ENCODE data around the gene NME7. TPM values are rescaled to one million over a fixed set of nuclear protein-coding genes. Genes with fewer than 3 reads are reported as not detected.
"Not testable (repeated sequence)": the region's sequence is repeated elsewhere in the genome, so short reads cannot be mapped to it uniquely, and the experiment has no call there.

Gene NME7
- total RNA-seq, 1 donor from 2014 or later: 18.6 TPM

- H3K27me3 Mint-ChIP-seq (ENCODE audit: unreplicated experiment): no peaks in the 10 kb centered on the region
- no peak for TF ChIP-seq CTCF (IDR thresholded peaks at IDR 0.05; ENCODE audit: partially characterized antibody, unreplicated experiment)
These were observed 22.1 kb downstream of the NME7 start for GRCh38 chr1:169345511-169345910.

GRCh38 chr1:169342096-169342495, 25.5 kb downstream of the NME7 start:
- not testable (repeated sequence) for H3K27ac Mint-ChIP-seq (ENCODE audit: unreplicated experiment); H3K27me3 Mint-ChIP-seq (ENCODE audit: unreplicated experiment); DNase-seq; H3K4me3 Mint-ChIP-seq (ENCODE audit: unreplicated experiment); H3K4me1 Mint-ChIP-seq (ENCODE audit: low read depth, unreplicated experiment); H3K9me3 Mint-ChIP-seq (ENCODE audit: unreplicated experiment)
- peaks cover 19% of the 10 kb centered on the region for H3K36me3 Mint-ChIP-seq (ENCODE audit: unreplicated experiment)

More at GRCh38 chr1:169345511-169345910, 22.1 kb downstream of the NME7 start:
- Mint-ChIP-seq H3K36me3 (ENCODE audit: unreplicated experiment) (peaks cover 6% of the 10 kb centered on the region), H3K9me3 (ENCODE audit: unreplicated experiment) (no peaks in the 10 kb centered on the region), H3K4me1 (ENCODE audit: low read depth, unreplicated experiment) (no peaks in the 10 kb centered on the region), H3K4me3 (ENCODE audit: unreplicated experiment) (no peak overlapping the region), H3K27ac (ENCODE audit: unreplicated experiment) (no peak overlapping the region)
- no peak for DNase-seq

- Mint-ChIP-seq H3K27ac (ENCODE audit: unreplicated experiment) (no peak overlapping the region), H3K4me1 (ENCODE audit: low read depth, unreplicated experiment) (no peaks in the 10 kb centered on the region), H3K9me3 (ENCODE audit: unreplicated experiment) (no peaks in the 10 kb centered on the region), H3K4me3 (ENCODE audit: unreplicated experiment) (no peak overlapping the region), H3K27me3 (ENCODE audit: unreplicated experiment) (no peaks in the 10 kb centered on the region), H3K36me3 (ENCODE audit: unreplicated experiment) (peaks cover 19% of the 10 kb centered on the region)
- DNase-seq: no peak
- TF ChIP-seq CTCF (IDR thresholded peaks at IDR 0.05; ENCODE audit: partially characterized antibody, unreplicated experiment): no peak
These were observed 26.7 kb downstream of the NME7 start for GRCh38 chr1:169340882-169341281.

DNA sequence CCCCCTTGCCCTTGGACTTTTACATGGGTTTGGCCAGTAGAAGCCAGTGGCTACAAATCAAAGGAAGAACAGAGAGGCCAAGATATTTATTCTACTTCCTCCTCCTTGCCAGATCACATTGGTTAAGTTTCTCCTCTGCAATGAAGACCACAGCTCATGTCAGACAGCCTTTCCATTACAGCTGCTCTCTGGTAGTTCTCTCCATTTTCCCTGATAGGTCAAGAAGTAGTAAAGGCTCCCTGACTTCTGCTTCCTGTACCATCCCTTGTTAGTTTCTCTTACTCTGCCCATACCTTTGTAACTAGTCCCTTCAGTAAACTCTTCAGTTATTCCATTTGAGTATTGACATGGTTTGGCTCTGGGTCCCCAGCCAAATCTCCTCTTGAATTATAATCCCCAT, 27.8 kb downstream of the NME7 start:
- Mint-ChIP-seq H3K4me3 (ENCODE audit: unreplicated experiment) (no peak overlapping the region), H3K27ac (ENCODE audit: unreplicated experiment) (no peak overlapping the region), H3K4me1 (ENCODE audit: low read depth, unreplicated experiment) (no peaks in the 10 kb centered on the region), H3K27me3 (ENCODE audit: unreplicated experiment) (no peaks in the 10 kb centered on the region), H3K36me3 (ENCODE audit: unreplicated experiment) (peaks cover 26% of the 10 kb centered on the region), H3K9me3 (ENCODE audit: unreplicated experiment) (peaks cover 3% of the 10 kb centered on the region)
- no peak for TF ChIP-seq CTCF (IDR thresholded peaks at IDR 0.05; ENCODE audit: partially characterized antibody, unreplicated experiment)
- DNase-seq: no peak

- H3K27ac Mint-ChIP-seq (ENCODE audit: unreplicated experiment): no peak overlapping the region
- peaks cover 6% of the 10 kb centered on the region for H3K9me3 Mint-ChIP-seq (ENCODE audit: unreplicated experiment)
- peaks cover 27% of the 10 kb centered on the region for H3K36me3 Mint-ChIP-seq (ENCODE audit: unreplicated experiment)
- H3K4me3 Mint-ChIP-seq (ENCODE audit: unreplicated experiment): no peak overlapping the region
- no peaks in the 10 kb centered on the region for H3K4me1 Mint-ChIP-seq (ENCODE audit: low read depth, unreplicated experiment)
- DNase-seq: no peak
- no peaks in the 10 kb centered on the region for H3K27me3 Mint-ChIP-seq (ENCODE audit: unreplicated experiment)
- no peak for TF ChIP-seq CTCF (IDR thresholded peaks at IDR 0.05; ENCODE audit: partially characterized antibody, unreplicated experiment)
These were observed 29.0 kb downstream of the NME7 start for GRCh38 chr1:169338617-169339016.

DNA sequence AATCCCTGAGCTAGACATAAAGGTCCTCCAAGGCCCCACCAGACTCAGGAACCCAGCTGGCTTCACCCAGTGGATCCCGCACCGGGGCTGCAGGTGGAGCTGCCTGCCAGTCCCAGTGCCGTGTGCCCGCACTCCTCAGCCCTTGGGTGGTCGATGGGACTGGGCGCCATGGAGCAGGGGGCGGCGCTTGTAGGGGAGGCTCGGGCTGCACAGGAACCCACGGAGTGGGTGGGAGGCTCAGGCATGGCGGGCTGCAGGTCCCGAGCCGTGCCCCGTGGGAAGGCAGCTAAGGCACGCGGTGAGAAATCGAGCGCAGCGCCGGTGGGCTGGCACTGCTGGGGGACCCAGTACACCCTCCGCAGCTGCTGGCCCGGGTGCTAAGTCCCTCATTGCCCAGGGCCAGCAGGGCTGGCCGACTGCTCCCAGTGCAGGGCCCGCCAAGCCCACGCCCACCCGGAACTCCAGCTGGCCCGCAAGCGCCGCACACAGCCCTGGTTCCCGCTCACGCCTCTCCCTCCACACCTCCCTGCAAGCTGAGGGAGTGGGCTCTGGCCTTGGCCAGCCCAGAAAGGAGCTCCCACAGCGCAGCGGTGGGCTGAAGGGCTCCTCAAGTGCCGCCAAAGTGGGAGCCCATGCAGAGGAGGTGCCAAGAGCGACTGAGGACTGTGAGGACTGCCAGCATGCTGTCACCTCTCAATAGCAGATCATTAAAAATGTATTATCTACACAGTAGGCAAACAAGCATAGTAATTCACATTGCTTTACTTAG, 30.5 kb downstream of the NME7 start:
- H3K27ac Mint-ChIP-seq (ENCODE audit: unreplicated experiment); DNase-seq; H3K4me1 Mint-ChIP-seq (ENCODE audit: low read depth, unreplicated experiment); H3K27me3 Mint-ChIP-seq (ENCODE audit: unreplicated experiment); H3K4me3 Mint-ChIP-seq (ENCODE audit: unreplicated experiment); H3K9me3 Mint-ChIP-seq (ENCODE audit: unreplicated experiment): not testable (repeated sequence)
- H3K36me3 Mint-ChIP-seq (ENCODE audit: unreplicated experiment): peaks cover 27% of the 10 kb centered on the region

GRCh38 chr1:169334727-169335126, 32.9 kb downstream of the NME7 start:
- not testable (repeated sequence) for H3K9me3 Mint-ChIP-seq (ENCODE audit: unreplicated experiment); H3K4me3 Mint-ChIP-seq (ENCODE audit: unreplicated experiment); H3K27me3 Mint-ChIP-seq (ENCODE audit: unreplicated experiment); H3K4me1 Mint-ChIP-seq (ENCODE audit: low read depth, unreplicated experiment); DNase-seq; H3K27ac Mint-ChIP-seq (ENCODE audit: unreplicated experiment)
- H3K36me3 Mint-ChIP-seq (ENCODE audit: unreplicated experiment): peaks cover 18% of the 10 kb centered on the region

Measured in glutamatergic neuron (in vitro differentiated cells).